ENCODE results near the gene MYOM3.

The MYOM3 gene

GRCh38 chr1:24124980-24125379 is 13.0 kb upstream of the MYOM3 start:
- H3K18ac ChIP-seq (ENCODE audit: low read length) = no peak overlapping the region
- no CpG with 5 or more reads among the region's 2 CpGs for WGBS (ENCODE audit: extremely low coverage, insufficient coverage, insufficient read length)
- no peak overlapping the region for H3K14ac ChIP-seq (ENCODE audit: low read length)
- H2BK12ac ChIP-seq (ENCODE audit: low read length) = no peak overlapping the region
- no peak overlapping the region for H4K12ac ChIP-seq (ENCODE audit: low read depth, low read length)
- no peak overlapping the region for H3K4me2 ChIP-seq (ENCODE audit: low read length)
- H3K79me2 ChIP-seq (ENCODE audit: control insufficient read depth, insufficient read depth, low read length, poor library complexity) = peaks cover 2% of the 10 kb centered on the region
- H3K9ac ChIP-seq (ENCODE audit: low read length) = no peak overlapping the region
- DNase-seq = no peak
- H3K79me1 ChIP-seq (ENCODE audit: low read length) = peaks cover 4% of the 10 kb centered on the region
- no peak overlapping the region for H3K4ac ChIP-seq (ENCODE audit: low read depth, low read length)
- no peak overlapping the region for H3K4me3 ChIP-seq (ENCODE audit: low read depth, low read length)
- peaks cover 9 to 21% of the 10 kb centered on the region in 2 experiments for H3K4me1 ChIP-seq (ENCODE audit: control insufficient read depth in 1 of 2, insufficient read depth in 2 of 2, low read length in 2 of 2)
- no peaks in the 10 kb centered on the region for H3K9me3 ChIP-seq (ENCODE audit: insufficient read depth, low read depth, low read length)
- no peaks in the 10 kb centered on the region for H3K27me3 ChIP-seq (ENCODE audit: insufficient read depth, low read length)
- H4K8ac ChIP-seq (ENCODE audit: low read depth, low read length) = no peak overlapping the region
- no peak overlapping the region for H3K27ac ChIP-seq (ENCODE audit: low read depth, low read length)
- H2AFZ ChIP-seq (ENCODE audit: insufficient read depth, low read length, poor library complexity) = no peak overlapping the region
- no peak overlapping the region for H4K91ac ChIP-seq (ENCODE audit: low read depth, low read length)
- H2BK5ac ChIP-seq (ENCODE audit: low read depth, low read length, poor library complexity) = no peak overlapping the region
- no peak overlapping the region for H2BK120ac ChIP-seq (ENCODE audit: insufficient read depth, low read length, poor library complexity)
- H3K36me3 ChIP-seq (ENCODE audit: control insufficient read depth in 1 of 2, insufficient read depth in 2 of 2, low read length in 2 of 2) = no peaks in the 10 kb centered on the region
- H3K23ac ChIP-seq (ENCODE audit: low read length) = no peak overlapping the region
- H2AK5ac ChIP-seq (ENCODE audit: low read length) = no peak overlapping the region

GRCh38 chr1:24123611-24124010 is 11.7 kb upstream of the MYOM3 start:
- WGBS (ENCODE audit: extremely low coverage, insufficient coverage, insufficient read length) = no CpG with 5 or more reads among the region's 6 CpGs
- Histone ChIP-seq H3K14ac (ENCODE audit: low read length) (no peak overlapping the region), H3K79me2 (ENCODE audit: control insufficient read depth, insufficient read depth, low read length, poor library complexity) (peaks cover 2% of the 10 kb centered on the region), H2BK120ac (ENCODE audit: insufficient read depth, low read length, poor library complexity) (no peak overlapping the region), H3K4me1 (ENCODE audit: control insufficient read depth in 1 of 2, insufficient read depth in 2 of 2, low read length in 2 of 2) (peaks cover 18 to 25% of the 10 kb centered on the region in 2 experiments), H2AK5ac (ENCODE audit: low read length) (no peak overlapping the region), H2BK5ac (ENCODE audit: low read depth, low read length, poor library complexity) (no peak overlapping the region), H4K12ac (ENCODE audit: low read depth, low read length) (no peak overlapping the region), H4K8ac (ENCODE audit: low read depth, low read length) (no peak overlapping the region), H3K23ac (ENCODE audit: low read length) (no peak overlapping the region), H3K4me2 (ENCODE audit: low read length) (no peak overlapping the region), H3K9me3 (ENCODE audit: insufficient read depth, low read depth, low read length) (no peaks in the 10 kb centered on the region), H3K79me1 (ENCODE audit: low read length) (peaks cover 8% of the 10 kb centered on the region), H3K4me3 (ENCODE audit: low read depth, low read length) (no peak overlapping the region), H3K27me3 (ENCODE audit: insufficient read depth, low read length) (no peaks in the 10 kb centered on the region), H3K36me3 (ENCODE audit: control insufficient read depth in 1 of 2, insufficient read depth in 2 of 2, low read length in 2 of 2) (no peaks in the 10 kb centered on the region), H3K4ac (ENCODE audit: low read depth, low read length) (no peak overlapping the region), H3K27ac (ENCODE audit: low read depth, low read length) (no peak overlapping the region), H2BK12ac (ENCODE audit: low read length) (no peak overlapping the region), H2AFZ (ENCODE audit: insufficient read depth, low read length, poor library complexity) (no peak overlapping the region), H3K18ac (ENCODE audit: low read length) (no peak overlapping the region), H3K9ac (ENCODE audit: low read length) (no peak overlapping the region), H4K91ac (ENCODE audit: low read depth, low read length) (no peak overlapping the region)
- no peak for DNase-seq

DNA sequence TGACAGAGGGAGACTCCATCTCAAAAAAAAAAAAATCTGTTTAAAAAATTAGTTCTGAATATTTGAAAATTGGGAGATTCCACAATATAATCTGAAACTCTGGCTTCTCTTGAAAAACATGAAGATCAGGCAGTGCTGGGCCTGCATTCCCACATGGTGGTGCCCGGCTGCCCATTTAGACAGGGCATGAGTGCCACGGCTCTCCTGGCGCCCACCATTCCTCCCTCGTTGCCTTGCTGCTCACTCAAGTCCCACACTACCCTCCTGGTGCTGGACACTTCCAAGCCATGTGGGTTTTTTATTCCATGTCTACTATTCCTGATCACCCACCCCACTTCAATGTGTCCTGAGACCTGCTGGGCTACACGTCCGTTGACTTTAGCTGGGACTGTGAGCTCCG is 10.8 kb upstream of the MYOM3 start:
- no peaks in the 10 kb centered on the region for H3K9me3 ChIP-seq (ENCODE audit: insufficient read depth, low read depth, low read length)
- H2BK12ac ChIP-seq (ENCODE audit: low read length) = no peak overlapping the region
- no peak overlapping the region for H4K8ac ChIP-seq (ENCODE audit: low read depth, low read length)
- H3K4me1 ChIP-seq (ENCODE audit: control insufficient read depth in 1 of 2, insufficient read depth in 2 of 2, low read length in 2 of 2) = peaks cover 25 to 33% of the 10 kb centered on the region in 2 experiments
- no peak for DNase-seq
- WGBS (ENCODE audit: extremely low coverage, insufficient coverage, insufficient read length) = no CpG with 5 or more reads among the region's 7 CpGs
- no peak overlapping the region for H3K4ac ChIP-seq (ENCODE audit: low read depth, low read length)
- no peaks in the 10 kb centered on the region for H3K36me3 ChIP-seq (ENCODE audit: control insufficient read depth in 1 of 2, insufficient read depth in 2 of 2, low read length in 2 of 2)
- peaks cover 2% of the 10 kb centered on the region for H3K79me2 ChIP-seq (ENCODE audit: control insufficient read depth, insufficient read depth, low read length, poor library complexity)
- peaks cover 10% of the 10 kb centered on the region for H3K79me1 ChIP-seq (ENCODE audit: low read length)
- no peak overlapping the region for H3K4me2 ChIP-seq (ENCODE audit: low read length)
- H4K91ac ChIP-seq (ENCODE audit: low read depth, low read length) = no peak overlapping the region
- H4K12ac ChIP-seq (ENCODE audit: low read depth, low read length) = no peak overlapping the region
- H3K14ac ChIP-seq (ENCODE audit: low read length) = no peak overlapping the region
- H2BK120ac ChIP-seq (ENCODE audit: insufficient read depth, low read length, poor library complexity) = no peak overlapping the region
- H3K27me3 ChIP-seq (ENCODE audit: insufficient read depth, low read length) = no peaks in the 10 kb centered on the region
- no peak overlapping the region for H3K9ac ChIP-seq (ENCODE audit: low read length)
- H2AK5ac ChIP-seq (ENCODE audit: low read length) = no peak overlapping the region
- H3K18ac ChIP-seq (ENCODE audit: low read length) = no peak overlapping the region
- H3K27ac ChIP-seq (ENCODE audit: low read depth, low read length) = no peak overlapping the region
- no peak overlapping the region for H3K4me3 ChIP-seq (ENCODE audit: low read depth, low read length)
- H3K23ac ChIP-seq (ENCODE audit: low read length) = no peak overlapping the region
- H2AFZ ChIP-seq (ENCODE audit: insufficient read depth, low read length, poor library complexity) = no peak overlapping the region
- no peak overlapping the region for H2BK5ac ChIP-seq (ENCODE audit: low read depth, low read length, poor library complexity)

GRCh38 chr1:24121406-24121805 is 9.5 kb upstream of the MYOM3 start:
- Histone ChIP-seq H3K27me3 (ENCODE audit: insufficient read depth, low read length) (no peaks in the 10 kb centered on the region), H3K79me1 (ENCODE audit: low read length) (peaks cover 10% of the 10 kb centered on the region), H3K36me3 (ENCODE audit: control insufficient read depth in 1 of 2, insufficient read depth in 2 of 2, low read length in 2 of 2) (no peaks in the 10 kb centered on the region), H3K18ac (ENCODE audit: low read length) (no peak overlapping the region), H4K12ac (ENCODE audit: low read depth, low read length) (no peak overlapping the region), H3K9ac (ENCODE audit: low read length) (no peak overlapping the region), H3K79me2 (ENCODE audit: control insufficient read depth, insufficient read depth, low read length, poor library complexity) (peaks cover 2% of the 10 kb centered on the region), H3K4me1 (ENCODE audit: control insufficient read depth in 1 of 2, insufficient read depth in 2 of 2, low read length in 2 of 2) (peaks cover 28 to 40% of the 10 kb centered on the region in 2 experiments), H4K8ac (ENCODE audit: low read depth, low read length) (no peak overlapping the region), H2AK5ac (ENCODE audit: low read length) (no peak overlapping the region), H4K91ac (ENCODE audit: low read depth, low read length) (peak overlapping the region; percentile 21), H3K4me2 (ENCODE audit: low read length) (no peak overlapping the region), H3K27ac (ENCODE audit: low read depth, low read length) (no peak overlapping the region), H3K4ac (ENCODE audit: low read depth, low read length) (no peak overlapping the region), H2BK120ac (ENCODE audit: insufficient read depth, low read length, poor library complexity) (no peak overlapping the region), H3K4me3 (ENCODE audit: low read depth, low read length) (no peak overlapping the region), H3K14ac (ENCODE audit: low read length) (peak overlapping the region; percentile 16), H3K9me3 (ENCODE audit: insufficient read depth, low read depth, low read length) (no peaks in the 10 kb centered on the region), H2BK12ac (ENCODE audit: low read length) (peak overlapping the region; percentile 22), H2AFZ (ENCODE audit: insufficient read depth, low read length, poor library complexity) (no peak overlapping the region), H3K23ac (ENCODE audit: low read length) (no peak overlapping the region), H2BK5ac (ENCODE audit: low read depth, low read length, poor library complexity) (no peak overlapping the region)
- WGBS (ENCODE audit: extremely low coverage, insufficient coverage, insufficient read length) = no CpG with 5 or more reads among the region's 14 CpGs
- no peak for DNase-seq
